Ramos (cell line): ENCODE results near the gene IGF2BP3.

Experiments used
- in situ Hi-C: fragments of 300-500 bp; cut with MboI; formaldehyde crosslinking; loops from one replicate; pipeline ENCODE4 v1.14.3; 2022; ENCODE audit warnings: low sequenced_read_pairs; ENCODE audit not compliant: unreplicated experiment

Gene IGF2BP3

GRCh38 chr7:23349484-23350157, 120.7 kb downstream of the IGF2BP3 start:
- in situ Hi-C loops: no loop called here

DNA sequence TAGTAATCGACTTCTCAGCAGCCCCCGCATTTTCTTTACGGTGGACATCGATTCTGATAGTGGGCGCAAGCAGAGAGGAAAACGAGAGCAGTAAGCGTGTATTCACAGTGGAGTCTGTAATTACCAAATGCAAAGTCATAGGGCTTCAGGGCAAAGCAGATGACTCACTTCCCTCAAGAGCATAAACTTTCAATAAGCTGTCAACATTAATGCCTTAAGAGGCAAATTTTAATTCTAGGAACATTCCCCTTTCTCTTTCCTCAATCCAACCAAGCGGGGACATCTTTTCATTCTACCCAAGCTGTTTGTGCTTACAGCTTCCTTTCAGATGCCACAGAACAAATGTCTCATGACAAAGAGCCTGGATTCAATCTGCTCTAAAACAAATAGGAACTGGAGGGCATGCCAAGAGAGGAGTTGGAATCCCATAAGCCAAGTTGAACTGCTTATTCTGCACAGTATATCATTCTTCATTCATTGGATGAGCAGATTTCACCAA, 122.6 kb downstream of the IGF2BP3 start:
- in situ Hi-C loops: no loop called here

DNA sequence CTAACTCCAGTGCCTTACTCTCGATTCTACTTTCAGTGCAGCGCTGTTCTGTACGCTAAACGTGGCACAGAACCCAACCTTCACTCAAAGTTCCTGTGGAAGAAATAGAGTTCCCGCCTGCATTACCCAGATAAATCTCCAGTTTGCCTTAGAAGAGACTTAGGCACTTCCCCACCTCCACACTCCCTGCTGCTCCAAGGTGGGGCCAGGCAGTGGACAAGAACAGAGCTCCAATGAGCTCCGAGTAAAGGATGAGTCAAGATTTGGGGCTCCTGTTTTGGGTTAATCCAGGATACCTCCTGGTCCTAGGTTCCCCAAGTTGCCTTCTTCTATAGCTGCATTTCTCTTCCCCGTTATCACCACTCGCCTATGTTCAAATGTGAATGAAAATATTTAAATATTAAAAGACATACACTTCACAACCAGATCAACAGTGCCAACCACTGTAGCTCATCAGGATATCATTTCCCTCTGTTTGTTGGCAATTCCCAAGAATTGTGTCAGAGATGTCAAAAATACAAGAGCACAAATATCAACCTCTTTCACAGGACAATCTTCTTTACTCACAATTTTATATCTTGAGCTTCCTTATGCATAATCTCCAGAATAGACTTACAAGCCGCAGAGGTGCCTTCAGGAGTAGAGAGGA, 123.1 kb downstream of the IGF2BP3 start:
- in situ Hi-C loops: no loop called here

DNA sequence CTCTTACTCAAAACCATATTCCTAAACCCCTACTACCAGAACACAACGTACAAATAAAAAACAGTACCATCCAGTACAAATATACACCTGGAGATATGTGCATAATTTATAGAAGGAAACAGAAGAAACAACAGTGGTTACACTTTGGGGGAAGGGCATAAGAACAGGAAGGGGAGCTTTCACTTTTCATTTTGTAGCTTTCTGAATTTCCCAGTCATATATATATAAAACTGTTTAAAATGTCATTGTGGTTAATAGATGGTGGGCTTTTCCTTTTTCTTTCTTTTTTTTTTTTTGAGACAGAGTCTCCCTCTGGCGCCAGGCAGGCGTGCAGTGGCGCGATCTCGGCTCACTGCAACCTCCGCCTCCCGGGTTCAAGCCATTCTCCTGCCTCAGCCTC, 124.0 kb downstream of the IGF2BP3 start:
- in situ Hi-C loops: no loop called here

DNA sequence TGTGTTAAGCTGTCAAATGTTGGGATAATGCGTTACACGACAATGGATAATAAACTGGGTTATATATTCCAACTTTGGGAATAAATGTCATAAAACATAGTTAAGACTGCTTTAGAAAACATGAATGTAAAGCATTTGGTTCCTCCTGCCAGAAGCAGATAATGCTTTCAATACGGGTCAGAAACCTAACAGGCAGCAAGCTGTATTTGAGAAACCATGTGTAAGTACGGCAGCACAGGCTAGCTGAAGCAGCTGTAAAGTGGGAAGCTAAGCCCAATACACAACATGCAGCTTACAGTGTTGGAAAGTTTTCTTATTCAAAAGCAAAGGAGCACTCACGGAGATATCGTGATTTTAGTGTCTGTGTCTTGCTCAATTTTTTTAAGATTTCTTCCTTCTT, 124.7 kb downstream of the IGF2BP3 start:
- in situ Hi-C loops: no loop called here

GRCh38 chr7:23343806-23344475, 126.3 kb downstream of the IGF2BP3 start:
- in situ Hi-C loops: no loop called here

- in situ Hi-C loops: no loop called here
These were observed 127.2 kb downstream of the IGF2BP3 start for GRCh38 chr7:23343102-23343501.

- in situ Hi-C loops: no loop called here
These were observed 128.3 kb downstream of the IGF2BP3 start for GRCh38 chr7:23341846-23342598.

DNA sequence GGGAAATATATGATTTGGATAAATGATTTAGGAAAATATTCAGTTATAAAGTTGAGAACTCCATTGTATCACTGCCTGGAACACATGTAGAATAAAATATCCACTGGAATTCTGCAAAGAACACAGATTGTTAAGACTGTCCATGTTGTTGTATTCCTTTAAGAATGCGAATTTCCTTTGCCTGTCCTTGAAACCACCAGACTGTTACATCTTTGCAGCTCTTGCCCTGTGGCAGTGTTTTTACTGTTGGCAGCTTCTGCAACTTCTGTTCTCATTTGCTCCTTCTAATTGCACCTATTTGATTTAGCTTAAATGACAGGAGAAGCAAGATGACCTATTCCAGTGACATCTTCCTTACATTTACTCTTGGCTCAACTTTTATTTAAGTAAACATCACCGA, 131.4 kb downstream of the IGF2BP3 start:
- in situ Hi-C loops: no loop called here

DNA sequence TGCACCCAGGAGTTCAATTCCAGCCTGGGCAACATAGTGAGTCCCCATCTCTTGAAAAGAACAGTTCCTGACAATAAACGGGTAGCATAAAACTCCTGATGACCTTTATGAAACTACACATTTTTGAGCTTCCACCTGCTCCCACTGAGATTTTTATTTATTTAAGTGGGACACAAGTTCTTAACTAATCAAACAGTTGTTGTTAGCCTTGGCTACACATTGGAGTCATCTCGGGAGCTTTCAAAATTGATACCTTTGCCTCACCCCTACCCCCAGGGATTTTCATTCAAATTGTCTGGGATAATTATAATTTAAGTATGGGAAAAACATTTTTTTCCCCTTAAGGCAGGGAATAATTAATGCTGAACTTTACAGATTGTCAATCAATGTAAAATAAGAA, 131.9 kb downstream of the IGF2BP3 start:
- in situ Hi-C loops: no loop called here

- in situ Hi-C loops: no loop called here
These were observed 132.9 kb downstream of the IGF2BP3 start for GRCh38 chr7:23337374-23337773.

GRCh38 chr7:23336799-23337283, 133.4 kb downstream of the IGF2BP3 start:
- in situ Hi-C loops: no loop called here

GRCh38 chr7:23336086-23336485, 134.2 kb downstream of the IGF2BP3 start:
- in situ Hi-C loops: no loop called here

- in situ Hi-C loops: no loop called here
These were observed 134.7 kb downstream of the IGF2BP3 start for GRCh38 chr7:23335621-23336020.

- in situ Hi-C loops: no loop called here
These were observed 135.2 kb downstream of the IGF2BP3 start for GRCh38 chr7:23335136-23335535.

- in situ Hi-C loops: no loop called here
These were observed 135.7 kb downstream of the IGF2BP3 start for GRCh38 chr7:23334482-23335056.

GRCh38 chr7:23333671-23334246, 136.5 kb downstream of the IGF2BP3 start:
- in situ Hi-C loops: no loop called here

- in situ Hi-C loops: no loop called here
These were observed 137.2 kb downstream of the IGF2BP3 start for GRCh38 chr7:23332910-23333612.

DNA sequence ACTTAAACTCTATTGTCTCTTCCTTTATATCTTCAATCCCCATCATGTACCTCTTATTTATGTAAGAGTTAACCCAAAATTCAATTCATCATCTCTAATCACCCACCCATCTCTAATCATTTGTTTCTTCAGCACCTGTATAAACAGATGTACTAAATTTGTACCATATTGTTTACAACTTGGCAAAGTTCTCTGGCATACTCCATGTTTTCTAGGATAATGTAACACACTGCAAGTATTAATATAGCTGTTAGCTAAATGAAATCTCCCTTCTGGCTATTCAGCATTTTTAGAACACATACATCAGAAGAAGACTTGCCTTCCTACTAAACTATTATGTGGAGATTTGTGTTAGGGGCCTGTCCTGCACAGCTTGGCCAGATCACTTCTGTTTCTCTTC, 138.1 kb downstream of the IGF2BP3 start:
- in situ Hi-C loops: no loop called here
